Activated CD4-positive, alpha-beta T cell treated with anti-CD3 and anti-CD28 coated beads for 24 hours (primary cell): Measurements from ENCODE around the gene CDC42EP3.

Experiments used
- DNase-seq, 2 donors: peaks; one replicate each; pipeline ENCODE4 v3.0.0-alpha.2; 2020; ENCODE audit warnings: low read depth in 2 of 2

CDC42EP3 gene

GRCh38 chr2:37636381-37637066 is 34.9 kb downstream of the CDC42EP3 start:
- DNase-seq, result no peak

GRCh38 chr2:37635504-37636380 is 35.7 kb downstream of the CDC42EP3 start:
- DNase-seq, result peak; percentile 45 to 55

GRCh38 chr2:37634914-37635503 is 36.4 kb downstream of the CDC42EP3 start:
- DNase-seq, result no peak

GRCh38 chr2:37633845-37634244 is 37.6 kb downstream of the CDC42EP3 start:
- DNase-seq, result no peak

GRCh38 chr2:37633234-37633633 is 38.2 kb downstream of the CDC42EP3 start:
- no peak for DNase-seq

- no peak for DNase-seq
These were observed 39.1 kb downstream of the CDC42EP3 start for GRCh38 chr2:37632310-37632709.

GRCh38 chr2:37631698-37632097 is 39.7 kb downstream of the CDC42EP3 start:
- no peak for DNase-seq

- DNase-seq, result no peak
These were observed 40.1 kb downstream of the CDC42EP3 start for GRCh38 chr2:37631292-37631691.

- no peak for DNase-seq
These were observed 40.7 kb downstream of the CDC42EP3 start for GRCh38 chr2:37630776-37631175.

GRCh38 chr2:37630301-37630700 is 41.1 kb downstream of the CDC42EP3 start:
- no peak for DNase-seq

GRCh38 chr2:37629529-37629928 is 41.9 kb downstream of the CDC42EP3 start:
- DNase-seq, result no peak

GRCh38 chr2:37627710-37628109 is 43.7 kb downstream of the CDC42EP3 start:
- no peak for DNase-seq

- DNase-seq, result peak; percentile 24 to 29
These were observed 45.5 kb downstream of the CDC42EP3 start for GRCh38 chr2:37625796-37626571.

GRCh38 chr2:37625156-37625555 is 46.3 kb downstream of the CDC42EP3 start:
- DNase-seq, result no peak

- no peak for DNase-seq
These were observed 47.2 kb downstream of the CDC42EP3 start for GRCh38 chr2:37623971-37624900.

- DNase-seq, result no peak
These were observed 48.0 kb downstream of the CDC42EP3 start for GRCh38 chr2:37623406-37623805.

- DNase-seq, result no peak
These were observed 48.9 kb downstream of the CDC42EP3 start for GRCh38 chr2:37622450-37623100.

GRCh38 chr2:37621199-37621598 is 50.2 kb downstream of the CDC42EP3 start:
- DNase-seq, result no peak

- DNase-seq, result no peak
These were observed 51.5 kb downstream of the CDC42EP3 start for GRCh38 chr2:37619959-37620300.

GRCh38 chr2:37619230-37619958 is 52.0 kb downstream of the CDC42EP3 start:
- no peak for DNase-seq
